GM21619 (cell line): ENCODE results near the gene P2RY6.

Experiments
- ATAC-seq: cut with Tn5 transposase; IDR thresholded peaks from one replicate; pipeline ENCODE4 v1.9.1; 2021; ENCODE audit not compliant: unreplicated experiment

The P2RY6 gene

DNA sequence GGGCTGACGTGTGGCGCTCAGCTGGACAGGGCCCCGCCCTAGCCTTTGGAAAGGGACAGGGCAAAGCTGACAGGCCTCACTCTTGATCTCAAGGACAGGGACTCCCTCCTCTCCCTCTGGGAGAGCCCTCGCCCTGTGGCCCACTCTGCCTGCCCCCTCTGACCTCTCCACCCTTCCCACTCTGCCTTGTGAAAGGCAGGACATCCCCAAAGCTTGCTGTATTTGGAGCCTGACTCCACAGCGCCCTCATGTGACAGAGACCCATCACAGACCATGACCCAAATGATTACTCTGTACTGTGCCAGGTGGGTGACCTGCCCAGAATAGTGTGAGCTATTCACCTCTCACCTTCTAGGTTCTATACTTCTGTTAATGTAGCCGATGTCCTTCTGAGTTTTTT is 35.3 kb upstream of the P2RY6 start:
- no peak for ATAC-seq

DNA sequence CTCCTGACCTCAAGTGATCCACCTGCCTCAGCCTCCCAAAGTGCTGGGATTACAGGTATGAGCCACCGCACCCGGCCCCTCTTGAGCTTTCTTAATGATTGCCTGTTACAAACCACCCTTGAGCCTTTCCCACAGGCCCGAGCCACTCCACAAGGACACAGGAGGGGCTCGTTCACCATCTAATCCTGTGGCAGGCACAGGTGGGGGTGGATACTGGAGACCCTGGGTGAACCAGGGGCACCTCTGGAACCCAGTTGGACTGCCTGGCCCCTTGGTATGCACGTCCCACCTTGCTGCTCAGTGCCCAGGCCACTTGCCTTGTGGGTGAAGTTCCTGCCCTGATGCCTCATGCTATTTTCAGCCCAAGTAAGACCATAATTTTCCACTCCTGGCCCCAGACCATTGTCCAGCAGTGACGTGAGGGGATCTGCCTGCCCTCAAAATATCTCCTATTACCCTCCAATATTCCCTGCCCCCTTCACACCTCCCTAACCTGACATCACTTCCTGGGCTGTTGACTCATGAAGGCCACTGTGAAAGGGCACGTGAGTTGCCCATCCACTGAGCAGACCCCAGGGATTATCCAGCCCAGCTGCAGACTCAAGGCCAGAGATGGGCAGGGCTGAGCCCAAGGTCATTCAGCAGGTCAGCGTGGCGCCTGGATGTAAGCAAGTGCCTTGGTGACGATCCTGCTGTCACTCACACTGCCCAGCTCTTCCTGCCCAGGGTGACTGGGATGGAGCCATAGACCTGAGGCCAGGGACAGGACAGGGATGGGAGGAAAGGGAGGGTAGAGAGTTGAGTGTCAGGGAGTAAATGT is 34.5 kb upstream of the P2RY6 start:
- ATAC-seq: no peak

DNA sequence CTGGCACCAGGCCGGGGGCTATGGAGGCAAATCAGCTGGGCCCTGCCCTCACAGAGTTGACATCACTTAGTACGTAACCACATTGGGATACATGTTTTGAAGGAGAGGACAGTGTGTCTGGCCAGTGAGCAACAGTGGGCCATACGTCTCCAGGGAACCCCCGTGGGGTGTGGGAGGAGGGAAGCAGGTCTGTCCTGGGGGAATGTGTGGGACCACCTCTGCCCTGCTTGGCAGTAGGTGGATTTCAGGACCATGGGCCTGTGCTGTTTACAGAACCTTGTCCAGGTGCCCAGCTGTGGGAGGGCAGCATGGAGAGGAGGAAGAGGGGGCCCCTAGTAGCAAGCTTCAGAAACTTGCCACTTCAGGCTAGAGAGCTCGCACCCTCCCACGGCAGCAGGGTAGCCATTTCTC is 33.0 kb upstream of the P2RY6 start:
- ATAC-seq: no peak

DNA sequence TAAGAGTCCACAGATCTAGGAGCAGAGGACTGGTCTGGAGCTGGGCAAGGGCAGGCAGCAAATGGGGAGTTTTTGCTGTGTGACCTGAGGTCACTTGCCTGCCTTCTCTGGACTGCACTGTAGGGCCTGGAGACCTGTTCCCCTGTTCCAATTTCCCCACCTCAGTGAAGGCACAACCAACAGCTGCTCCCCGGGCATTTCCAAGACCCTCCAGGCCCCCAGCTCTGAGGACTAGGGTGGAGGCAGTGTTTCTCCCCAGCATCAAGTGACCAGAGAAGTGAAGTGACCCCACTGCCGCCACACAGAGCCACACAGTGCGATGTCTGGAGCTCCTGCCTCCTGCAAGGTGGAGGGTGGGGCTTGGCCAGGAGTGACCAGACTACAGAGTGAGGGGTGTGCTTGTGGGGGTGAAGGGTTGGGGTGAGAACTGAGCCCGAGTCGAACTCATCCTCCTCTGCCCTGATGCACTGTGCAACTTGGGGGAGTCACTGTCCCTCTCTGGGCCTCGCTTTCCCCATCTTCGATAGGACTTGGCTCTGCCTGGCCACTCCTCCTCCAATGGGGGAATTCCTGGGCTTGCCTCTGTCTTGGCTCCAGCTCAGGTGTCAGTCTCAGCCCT is 32.5 kb upstream of the P2RY6 start:
- no peak for ATAC-seq

DNA sequence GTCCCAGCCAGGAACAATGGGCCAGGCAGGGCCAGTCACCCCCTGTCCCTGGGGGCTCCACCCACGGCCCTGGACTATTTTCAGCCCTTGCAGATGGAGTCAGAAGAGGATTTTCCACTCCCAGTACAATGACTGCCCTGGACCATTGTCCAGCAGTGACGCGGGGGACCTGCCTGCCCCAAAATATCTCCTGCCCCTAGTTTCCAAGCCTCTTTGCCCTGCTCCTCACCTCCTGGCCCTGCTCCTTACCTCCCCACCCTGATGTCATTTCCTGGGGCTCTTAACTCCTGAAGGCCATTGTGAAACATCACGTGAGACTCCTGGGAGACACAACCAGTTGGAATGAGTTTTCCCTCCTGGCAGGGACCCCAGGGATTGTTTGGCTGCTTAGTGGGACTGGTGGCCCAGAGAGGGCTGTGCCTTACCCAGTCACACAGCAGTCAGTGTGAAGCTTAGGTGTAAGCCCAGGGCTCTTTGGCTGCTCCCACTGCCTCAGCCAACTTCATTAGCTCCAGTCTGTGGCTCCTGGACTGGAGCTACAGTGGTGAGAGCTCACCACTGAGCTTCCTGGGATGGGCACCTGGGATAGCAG is 31.9 kb upstream of the P2RY6 start:
- no peak for ATAC-seq

DNA sequence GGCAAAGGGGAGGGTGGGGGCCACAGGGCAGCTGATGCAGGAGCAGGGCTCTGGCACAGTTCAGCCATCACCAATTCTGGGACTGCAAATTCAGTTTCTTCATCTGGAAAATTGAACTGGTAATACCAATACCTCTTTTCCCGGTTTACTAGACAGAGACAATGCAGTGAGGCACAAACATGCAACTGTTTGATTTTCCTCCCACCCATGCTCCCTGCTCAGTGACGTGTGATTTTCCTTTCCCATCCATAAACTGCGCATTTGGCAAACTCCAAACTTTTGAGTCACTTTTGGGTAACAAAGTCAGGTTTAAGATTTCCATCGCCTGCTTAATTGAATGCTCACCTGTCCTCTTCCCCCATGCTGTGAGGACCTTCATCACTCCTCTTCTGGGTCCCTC is 30.8 kb upstream of the P2RY6 start:
- no peak for ATAC-seq

DNA sequence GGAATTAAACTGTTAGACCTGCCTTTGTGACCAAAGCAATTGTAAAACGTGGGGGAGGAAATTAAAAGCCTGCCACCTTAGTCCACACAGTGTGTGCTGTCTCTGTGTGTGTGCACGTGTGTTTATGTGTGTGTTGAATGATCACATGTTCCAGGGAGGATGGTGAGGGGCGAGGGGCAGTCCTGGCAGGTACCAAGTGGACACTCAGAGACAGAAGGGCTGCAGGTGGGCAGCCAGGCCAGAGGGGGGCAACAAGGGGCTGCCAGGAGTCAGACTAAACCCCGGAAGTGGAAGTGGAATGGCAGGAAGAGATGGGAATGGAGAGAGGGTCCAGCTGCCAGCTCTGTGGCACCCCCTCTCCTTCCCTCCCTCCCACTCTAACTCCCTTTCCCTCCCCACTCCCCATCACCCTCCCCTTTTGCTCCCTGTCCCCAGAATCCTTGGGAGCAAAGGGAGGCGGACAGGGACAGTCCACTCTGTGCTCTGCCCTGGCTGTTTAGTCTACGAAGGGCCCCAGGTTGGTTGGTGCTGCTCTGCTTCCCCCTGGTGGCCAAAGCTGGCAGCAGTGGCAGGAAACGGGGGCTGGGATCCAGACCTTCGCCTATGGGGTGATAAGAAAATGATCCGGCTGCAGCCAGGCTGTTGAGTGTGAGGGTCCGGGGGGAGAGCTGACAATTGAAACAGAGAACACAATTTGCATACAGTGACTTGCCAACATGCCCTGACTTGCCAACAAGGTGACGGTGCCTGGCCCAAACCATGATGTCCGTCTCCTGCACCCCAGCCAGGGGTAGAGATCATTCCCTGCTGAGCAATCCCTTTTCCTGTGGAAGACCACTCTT is 29.7 kb upstream of the P2RY6 start:
- no peak for ATAC-seq

DNA sequence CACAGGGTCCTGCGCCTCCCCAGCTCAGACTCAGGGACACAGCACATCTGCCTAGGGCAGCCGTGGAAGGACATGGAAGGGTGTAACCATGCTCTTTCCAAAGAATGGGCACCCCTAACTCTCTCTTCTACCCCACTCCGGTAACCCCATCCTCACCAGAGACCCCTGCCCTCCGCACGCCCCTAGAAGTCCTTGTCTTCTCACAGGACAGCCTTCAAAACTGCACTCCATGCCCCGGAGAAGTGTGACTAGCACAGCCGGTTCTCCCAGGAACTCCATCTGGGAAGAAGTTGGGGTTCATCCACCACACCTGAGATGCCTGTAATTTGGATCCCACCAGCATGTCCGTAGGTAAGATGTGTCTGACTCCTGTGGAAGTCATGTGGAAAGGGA is 29.0 kb upstream of the P2RY6 start:
- ATAC-seq: no peak

DNA sequence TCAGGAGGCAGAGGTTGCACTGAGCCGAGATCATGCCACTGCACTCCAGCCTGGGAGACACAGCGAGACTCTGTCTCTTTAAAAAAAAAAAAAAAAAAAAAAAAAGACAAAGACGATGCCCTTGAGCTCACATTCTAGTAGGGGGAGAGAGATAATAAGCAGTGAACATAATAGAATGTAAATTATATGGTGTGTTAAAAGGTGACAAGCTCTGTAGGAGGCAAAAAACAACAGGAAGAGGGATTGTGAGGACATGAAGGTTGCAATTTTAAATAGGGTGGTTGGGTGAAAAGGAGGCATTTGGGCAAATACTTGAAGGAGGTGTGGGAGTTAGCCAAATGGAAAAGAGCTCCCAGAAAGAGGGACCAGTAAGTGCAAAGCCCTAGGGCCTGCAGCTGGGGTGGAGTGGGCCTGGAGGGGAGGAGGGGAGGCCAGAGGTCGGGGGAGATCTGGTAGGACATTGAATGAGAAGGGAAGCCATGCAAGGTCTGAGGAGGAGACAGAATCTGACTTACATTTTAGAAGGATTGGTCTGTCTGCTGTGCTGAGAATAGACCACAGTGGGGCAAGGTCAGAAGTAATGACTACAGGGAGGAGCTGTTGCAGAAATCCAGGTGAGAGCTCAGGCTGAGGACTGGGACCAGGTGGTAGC is 27.4 kb upstream of the P2RY6 start:
- ATAC-seq: no peak

DNA sequence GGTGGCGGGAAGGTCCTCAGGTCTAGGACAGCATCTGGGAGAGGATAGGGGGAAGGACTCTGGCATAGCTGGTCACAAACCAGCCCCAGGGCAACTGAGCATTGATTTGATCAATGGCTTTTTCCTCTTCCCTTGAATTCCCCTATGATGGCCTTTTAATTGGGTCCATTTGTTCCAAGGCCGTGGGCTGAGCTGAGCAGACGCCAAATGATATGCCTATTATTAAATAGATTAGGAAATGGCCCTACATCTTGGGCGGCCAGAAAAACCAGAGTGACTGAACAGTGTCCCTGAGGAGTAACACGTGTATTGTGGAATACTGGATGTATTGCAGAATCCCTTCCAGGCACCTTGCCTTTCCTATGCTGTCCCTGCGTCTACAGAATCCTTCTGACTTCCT is 26.7 kb upstream of the P2RY6 start:
- no peak for ATAC-seq

DNA sequence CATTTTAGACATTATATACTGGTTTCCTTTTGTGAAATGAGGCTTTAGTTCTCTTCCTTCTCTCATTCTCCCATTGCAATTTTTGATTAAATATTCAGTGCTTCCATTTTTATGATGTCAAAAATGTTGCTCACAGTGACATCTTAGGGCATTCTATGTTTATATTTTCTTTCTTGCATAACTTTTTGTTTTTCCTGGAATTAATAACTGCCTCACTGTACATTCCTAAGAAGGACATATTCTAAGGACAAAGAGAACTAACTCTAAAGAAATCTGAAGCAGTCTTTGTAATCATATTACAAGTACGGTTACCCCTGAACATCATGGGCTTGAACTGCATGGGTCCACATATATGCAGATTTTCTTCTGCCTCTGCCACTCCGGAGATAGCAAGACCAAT is 25.8 kb upstream of the P2RY6 start:
- ATAC-seq: no peak

DNA sequence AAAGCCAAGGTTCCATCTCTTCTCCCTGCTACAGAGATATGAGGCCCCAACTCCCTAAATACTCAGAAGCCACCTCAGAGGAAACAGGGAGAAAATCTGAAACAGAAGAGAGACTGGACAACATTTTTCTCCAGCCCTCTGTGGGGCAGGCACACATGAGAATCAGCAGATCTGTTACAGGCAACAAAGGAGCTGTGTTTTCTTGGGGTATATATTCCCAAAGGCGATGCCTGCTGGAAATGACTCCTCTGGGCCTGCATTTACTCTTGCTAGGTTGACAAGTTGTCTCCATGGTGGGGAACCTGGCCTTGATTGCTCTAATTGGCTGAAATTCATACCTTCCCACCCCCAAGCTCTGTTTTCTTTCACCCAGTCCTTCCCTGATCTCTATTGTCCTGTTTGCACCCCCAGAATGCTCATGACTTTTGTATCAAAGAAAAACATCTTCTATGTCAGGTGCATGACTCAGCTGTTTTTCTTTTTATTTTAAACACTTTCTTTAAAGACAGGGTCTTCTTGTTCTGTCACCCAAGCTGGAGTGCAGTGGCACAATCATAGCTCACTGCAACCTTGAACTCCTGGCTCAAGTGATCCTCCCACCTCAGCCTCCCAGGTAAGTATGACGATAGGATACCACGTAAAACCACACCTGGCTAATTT is 23.5 kb upstream of the P2RY6 start:
- ATAC-seq: no peak

DNA sequence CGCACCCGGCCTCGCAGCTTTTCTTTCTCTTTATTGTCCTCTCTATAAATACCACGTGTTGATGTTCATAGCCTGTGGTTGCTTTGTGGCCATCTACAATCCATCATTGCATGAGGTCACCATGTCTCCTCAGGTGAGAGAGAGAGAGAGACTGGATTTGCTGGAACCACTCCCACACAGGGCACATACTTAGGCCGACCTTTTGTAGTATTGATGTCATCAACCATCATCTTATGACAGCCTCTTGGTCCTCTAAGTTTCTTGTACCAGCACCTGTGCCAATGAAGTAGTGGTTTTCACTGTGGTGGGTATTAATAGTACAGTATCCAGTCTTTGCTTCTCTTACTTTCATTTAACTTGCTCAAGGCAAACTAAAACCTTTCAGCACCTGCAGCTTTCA is 22.8 kb upstream of the P2RY6 start:
- no peak for ATAC-seq

DNA sequence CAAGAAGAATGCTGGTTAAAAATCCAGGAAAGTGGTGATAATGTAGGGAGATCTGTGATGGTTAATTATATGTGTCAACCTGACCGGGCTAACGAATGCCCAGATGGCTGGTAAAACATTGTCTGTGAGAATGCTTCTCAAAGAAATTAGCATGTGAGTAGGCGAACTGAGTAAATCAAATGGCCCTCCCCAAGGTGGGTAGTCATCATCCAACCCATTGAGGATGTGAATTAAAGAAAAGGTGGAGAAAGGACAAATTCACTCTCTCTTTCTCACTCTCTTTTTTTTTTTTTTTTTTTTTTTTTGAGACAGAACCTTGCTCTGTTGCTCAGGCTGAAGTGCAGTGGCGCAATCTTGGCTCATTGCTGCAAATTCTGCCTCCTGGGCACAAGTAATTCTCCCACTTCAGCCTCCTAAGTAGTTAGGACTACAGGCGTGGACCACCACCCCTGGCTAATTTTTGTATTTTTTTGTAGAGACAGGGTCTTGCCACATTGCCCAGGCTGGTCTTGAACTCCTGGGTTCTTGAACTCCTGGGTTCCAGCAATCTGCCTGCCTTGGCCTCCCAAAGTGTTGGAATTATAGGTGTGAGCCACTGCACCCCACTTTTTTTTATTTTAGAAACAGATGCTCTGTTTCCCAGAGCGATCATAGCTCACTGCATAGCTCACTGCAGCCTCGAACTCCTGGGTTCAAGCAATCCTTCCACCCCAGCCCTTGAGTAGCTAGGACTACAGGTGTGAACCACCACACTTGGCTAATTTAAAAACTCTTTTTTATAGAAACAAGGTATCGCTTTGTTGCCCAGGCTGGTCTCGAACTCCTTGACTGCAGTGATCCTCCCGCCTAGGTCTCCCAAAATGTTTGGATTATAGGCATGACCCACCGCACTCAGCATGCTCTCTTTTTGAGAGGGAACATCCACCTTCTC is 22.0 kb upstream of the P2RY6 start:
- ATAC-seq: no peak

DNA sequence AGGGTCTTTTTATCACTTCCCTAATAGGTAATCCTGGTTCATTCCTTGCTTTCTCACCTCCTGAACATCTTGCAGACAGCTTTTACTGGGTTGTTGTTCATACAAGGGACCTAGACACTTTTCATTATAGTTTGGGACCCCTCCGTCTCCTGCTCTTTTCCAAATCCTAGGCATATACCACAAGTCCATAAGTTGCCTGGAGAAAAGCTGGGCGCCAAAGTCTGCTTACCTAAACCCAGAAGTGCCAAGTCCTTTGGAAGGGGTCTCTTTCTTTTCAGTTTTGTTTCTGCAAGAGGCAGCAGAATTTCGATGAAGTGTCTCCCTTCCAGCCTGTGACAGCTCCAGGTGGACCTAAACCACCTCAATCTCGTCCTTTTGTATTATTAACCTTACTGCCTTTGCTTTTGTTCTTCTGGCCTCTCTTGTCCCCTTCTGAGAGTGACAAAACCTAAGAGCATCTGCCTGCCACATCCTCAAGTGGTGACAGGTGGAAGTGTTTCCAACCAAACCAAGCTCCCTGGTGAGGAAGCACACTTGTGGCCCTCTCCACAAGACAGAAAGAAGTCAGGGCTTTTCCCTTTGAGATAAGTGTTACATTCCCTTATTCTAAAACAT is 19.5 kb upstream of the P2RY6 start:
- no peak for ATAC-seq

DNA sequence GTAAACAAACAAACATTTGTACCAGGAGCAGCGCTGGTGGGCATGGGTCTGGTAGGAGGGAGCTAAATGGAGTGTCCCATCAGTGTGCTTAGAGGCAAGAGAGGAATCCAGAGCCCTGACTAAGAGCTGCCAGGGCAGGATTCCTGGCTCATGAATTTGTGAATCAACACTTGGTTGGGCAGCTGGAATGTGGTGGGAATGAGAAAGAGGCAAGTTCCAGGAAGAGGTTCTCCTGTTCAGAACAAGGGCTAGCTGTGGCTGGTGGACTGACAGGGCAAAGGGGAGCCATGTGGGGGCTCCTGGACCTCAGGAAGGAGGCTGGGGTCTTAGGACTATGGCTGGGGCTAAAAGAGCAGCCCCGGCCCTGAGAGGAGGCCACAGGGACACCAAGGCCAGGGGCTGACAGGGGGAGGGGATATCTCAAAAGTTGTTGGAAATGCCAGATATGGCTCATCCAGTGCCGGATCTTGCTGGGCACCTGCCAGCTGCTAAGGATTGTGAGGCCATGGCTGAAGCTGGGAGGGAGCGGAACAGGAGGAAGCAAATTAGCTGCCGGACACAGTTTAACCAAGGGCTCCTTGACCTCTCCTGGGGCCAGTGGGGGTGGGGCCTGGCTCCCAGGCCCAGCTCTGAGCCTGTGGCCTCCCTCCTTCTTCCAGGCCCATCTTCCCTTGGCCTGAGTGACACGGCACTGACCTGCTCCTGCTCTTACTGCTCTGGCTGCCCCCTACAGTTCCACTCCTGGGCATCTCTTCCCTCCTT is 14.6 kb upstream of the P2RY6 start:
- no peak for ATAC-seq

DNA sequence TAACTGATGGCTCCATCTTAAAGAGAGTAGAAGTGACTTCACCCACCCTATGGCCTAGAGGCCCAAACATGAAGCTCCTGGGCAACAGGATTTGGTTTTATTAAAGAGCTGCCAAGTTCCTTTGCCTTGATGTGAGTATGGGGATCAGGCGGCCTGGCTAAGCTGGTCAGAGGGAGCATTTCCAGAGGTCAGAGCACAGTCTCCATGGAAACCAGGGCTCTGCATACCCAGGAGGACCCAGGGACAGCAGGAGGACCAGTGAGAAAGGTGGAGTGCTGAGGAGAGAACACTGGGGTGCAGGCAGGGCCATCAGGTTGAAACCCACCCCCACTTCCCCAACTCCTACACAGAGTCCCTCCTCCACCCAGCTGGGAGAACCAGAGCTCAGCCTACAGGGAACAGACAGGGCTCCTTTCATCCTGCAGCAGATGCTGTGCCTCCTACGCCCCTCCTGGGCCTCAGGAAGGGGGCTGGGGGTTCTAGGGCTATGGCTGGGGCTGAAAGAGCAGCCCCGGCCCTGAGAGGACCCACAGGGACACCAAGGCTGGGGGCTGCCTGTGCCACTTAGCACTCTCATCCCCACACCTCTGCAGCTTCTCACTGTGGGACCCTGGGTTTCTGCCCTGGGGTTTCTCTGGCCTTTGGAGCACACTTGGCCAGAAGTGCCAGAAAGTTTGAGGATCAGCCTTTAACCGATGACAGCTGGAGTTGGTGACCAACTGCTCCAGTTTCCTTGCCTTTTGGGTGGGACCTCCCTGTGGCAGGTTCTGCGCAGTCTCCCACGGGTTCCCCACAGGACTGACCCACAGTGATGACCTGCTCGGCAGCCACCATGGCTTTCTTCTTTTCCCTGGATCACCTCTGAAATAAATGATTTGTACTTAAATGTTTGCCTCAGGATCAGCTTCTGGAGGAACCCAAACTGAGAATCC is 13.8 kb upstream of the P2RY6 start:
- no peak for ATAC-seq
